ENCODE data around the gene SCN1A.

GRCh38 chr2:165961818-165962217 lies 166.0 kb downstream of the SCN1A start:
- TF ChIP-seq CTCF (IDR thresholded peaks at IDR 0.05; ENCODE audit: control extremely low read depth in 1 of 3, insufficient read depth in 1 of 3, low read depth in 1 of 3, low read length in 3 of 3), result no peak
- TF ChIP-seq SP4 (IDR thresholded peaks at IDR 0.05; ENCODE audit: low read length), result no peak
- no peak for TF ChIP-seq MAX (IDR thresholded peaks at IDR 0.05)
- no peak for TF ChIP-seq BACH1 (IDR thresholded peaks at IDR 0.05; ENCODE audit: low read length)
- TF ChIP-seq ATF2 (IDR thresholded peaks at IDR 0.05; ENCODE audit: low read length), result no peak
- no peak for TF ChIP-seq CHD2 (IDR thresholded peaks at IDR 0.05; ENCODE audit: low read length)
- TF ChIP-seq POLR2A (IDR thresholded peaks at IDR 0.05; ENCODE audit: control extremely low read depth in 1 of 2, low read depth in 2 of 2, low read length in 2 of 2), result no peak
- TF ChIP-seq RFX5 (IDR thresholded peaks at IDR 0.05; ENCODE audit: borderline replicate concordance, low read depth, low read length), result no peak
- TF ChIP-seq RBBP5 (IDR thresholded peaks at IDR 0.05; ENCODE audit: borderline replicate concordance, low read depth, low read length), result no peak
- TF ChIP-seq SP1 (IDR thresholded peaks at IDR 0.05; ENCODE audit: low read depth, low read length), result no peak
- TF ChIP-seq POLR2AphosphoS5 (IDR thresholded peaks at IDR 0.05; ENCODE audit: low read depth, low read length), result no peak
- TF ChIP-seq EZH2 (IDR thresholded peaks at IDR 0.05; ENCODE audit: low read depth, low read length, severe bottlenecking), result no peak
- no peak for TF ChIP-seq NRF1 (IDR thresholded peaks at IDR 0.05; ENCODE audit: low read depth, low read length)
